PC-3 (cell line): ENCODE results near the gene EXOC1L. TPM values are rescaled to one million over a fixed set of nuclear protein-coding genes. Genes with fewer than 3 reads are reported as not detected.

Experiments
- ATAC-seq: fragments of 200-7000 bp; cut with Tn5 transposase; 2 replicates; pipeline ENCODE4 v1.9.1; 2020; ENCODE audit warnings: mild to moderate bottlenecking, moderate library complexity
- BruUV-seq: library from RNA; stranded (reverse); fragments of 400-500 nt; replicated peaks from 2 replicates; lab custom pipeline; 2021; lab: Mats Ljungman, UMichigan
- CTCF ChIA-PET: fragments of 300-600 bp; sonication (Branson Sonifier 250); formaldehyde crosslinking; loops from one replicate; lab custom pipeline; 2022; ENCODE audit warnings: antibody characterized with exemption; lab: Charles Lee
- POLR2A ChIA-PET: fragments of 300-600 bp; sonication (Branson Sonifier 250); formaldehyde crosslinking; loops from one replicate; lab custom pipeline; 2022; ENCODE audit warnings: antibody characterized with exemption; ENCODE audit not compliant: unreplicated experiment; lab: Charles Lee
- DNase-seq: peaks from one replicate; pipeline ENCODE4 v3.0.0-alpha.2; 2015
- H2AFZ ChIP-seq: fragments of 300-600 bp; sonication (generic); 2 replicates; pipeline ENCODE4 v1.6.0; 2016; ENCODE audit warnings: antibody characterized with exemption, low read length
- H3F3A ChIP-seq: fragments of 300-600 bp; sonication (generic); one replicate; pipeline ENCODE4 v1.6.0; 2017; ENCODE audit warnings: antibody characterized with exemption, low read length, control low read depth, mild to moderate bottlenecking; ENCODE audit not compliant: unreplicated experiment
- H3K27ac ChIP-seq: fragments of 300-600 bp; sonication (generic); 2 replicates; pipeline ENCODE4 v1.5.1; 2016; ENCODE audit warnings: mild to moderate bottlenecking, low read length
- H3K27me3 ChIP-seq: fragments of 300-600 bp; sonication (generic); 2 replicates; pipeline ENCODE4 v1.6.1; 2016; ENCODE audit warnings: low read length, mixed read lengths
- H3K36me3 ChIP-seq: fragments of 300-600 bp; sonication (generic); 2 replicates; pipeline ENCODE4 v1.6.1; 2016; ENCODE audit warnings: low read depth, mixed run types, low read length, mixed read lengths
- H3K4me1 ChIP-seq: fragments of 300-600 bp; sonication (generic); 2 replicates; pipeline ENCODE4 v1.5.1; 2016; ENCODE audit warnings: low read length; ENCODE audit not compliant: insufficient read depth
- H3K4me2 ChIP-seq: fragments of 300-600 bp; sonication (generic); 2 replicates; pipeline ENCODE4 v1.6.0; 2016; ENCODE audit warnings: low read length
- H3K4me3 ChIP-seq: fragments of 300-600 bp; sonication (generic); 2 replicates; pipeline ENCODE4 v1.5.1; 2016; ENCODE audit warnings: mild to moderate bottlenecking, low read length, mixed read lengths
- H3K79me2 ChIP-seq: fragments of 300-600 bp; sonication (generic); 2 replicates; pipeline ENCODE4 v1.6.1; 2017; ENCODE audit warnings: low read length, mixed read lengths
- H3K9ac ChIP-seq: fragments of 300-600 bp; sonication (generic); 2 replicates; pipeline ENCODE4 v1.6.0; 2016; ENCODE audit warnings: mild to moderate bottlenecking, low read length
- H3K9me2 ChIP-seq: fragments of 300-600 bp; sonication (generic); replicated peaks from 2 replicates; pipeline ENCODE4 v1.6.1; 2016; ENCODE audit warnings: mixed run types, low read length, mixed read lengths
- H3K9me3 ChIP-seq: fragments of 300-600 bp; sonication (generic); 2 replicates; pipeline ENCODE4 v1.6.1; 2016; ENCODE audit warnings: low read length, mixed read lengths
- H4K20me1 ChIP-seq: fragments of 300-600 bp; sonication (generic); 2 replicates; pipeline ENCODE4 v1.6.1; 2016; ENCODE audit warnings: low read length, mixed read lengths
- CTCF ChIP-seq: fragments of 300-600 bp; sonication (generic); conservative IDR thresholded peaks from 2 replicates; pipeline ENCODE4 v1.5.1; 2017; ENCODE audit warnings: antibody characterized with exemption, low read depth, mild to moderate bottlenecking, low read length
- EZH2 ChIP-seq: fragments of 300-600 bp; sonication (generic); IDR thresholded peaks from one replicate; pipeline ENCODE4 v1.6.1; 2017; ENCODE audit warnings: antibody characterized with exemption, mild to moderate bottlenecking, low read length; ENCODE audit not compliant: unreplicated experiment
- EZH2phosphoT487 ChIP-seq: fragments of 300-600 bp; sonication (generic); IDR thresholded peaks from 2 replicates; pipeline ENCODE4 v1.6.1; 2018; ENCODE audit warnings: mild to moderate bottlenecking, antibody characterized with exemption, low read length, borderline replicate concordance
- intact Hi-C: fragments of 100-400 bp; cut with micrococcal nuclease; formaldehyde crosslinking; loops from 2 replicates; pipeline ENCODE4 v1.9.0; 2023
- total RNA-seq: library from RNA; depleted of rRNA; stranded (reverse); fragments of >200 nt; gene quantifications from 2 replicates; pipeline ENCODE4 v1.2.3, GENCODE V29; 2014

EXOC1L gene
- total RNA-seq, 1 experiment from 2014 or later, result not detected

DNA sequence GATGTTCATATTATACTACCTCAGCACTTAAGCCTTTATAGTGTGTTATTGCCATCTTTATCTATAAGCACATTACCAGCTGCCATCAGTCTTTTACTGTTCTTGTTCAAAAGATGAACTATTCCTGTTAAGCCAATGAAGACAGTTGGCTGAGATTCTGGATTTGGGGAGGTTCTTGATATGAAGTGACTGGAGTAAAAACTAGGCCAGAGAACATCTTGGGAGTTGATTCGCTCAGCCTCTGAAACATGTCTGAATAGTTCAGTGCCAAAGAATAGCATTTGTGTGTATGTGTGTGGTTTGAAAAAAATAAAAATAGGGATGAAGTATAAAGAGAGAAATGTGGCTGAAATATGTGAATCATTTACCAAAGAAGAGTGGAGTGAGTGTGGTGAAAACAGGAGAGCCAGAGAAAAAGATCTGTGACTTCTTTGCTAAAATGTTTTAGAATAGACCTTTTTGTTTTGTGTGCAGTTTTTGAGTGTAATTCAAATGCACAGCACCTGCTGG lies 49.0 kb downstream of the EXOC1L start:
- Histone ChIP-seq H3K27ac (no peak overlapping the region), H3K27me3 (no peaks in the 10 kb centered on the region), H4K20me1 (0 out of 2 replicates have a peak, but pooled peaks cover 6% of the 10 kb centered on the region), H3K9ac (no peak overlapping the region), H3K4me2 (no peak overlapping the region), H3K9me2 (no peaks in the 10 kb centered on the region), H3K79me2 (no peaks in the 10 kb centered on the region; the same call in 1 of the 2 replicates), H3K4me3 (no peak overlapping the region), H3K36me3 (peaks cover 43% of the 10 kb centered on the region; the same call in 1 of the 2 replicates), H2AFZ (no peak overlapping the region), H3K9me3 (no peaks in the 10 kb centered on the region), H3K4me1 (peaks cover 28% of the 10 kb centered on the region), H3F3A (peaks cover 14% of the 10 kb centered on the region)
- TF ChIP-seq CTCF (no peak), EZH2phosphoT487 (no peak), EZH2 (no peak)
- intact Hi-C loops, result loop anchor here (5.0 kb wide), 2 partner anchors 111 to 521 kb away; partner anchors contain the start of gene SRD5A3
- ATAC-seq, result no peak
- POLR2A ChIA-PET, result no interaction called here
- BruUV-seq, result no TSS peak
- DNase-seq, result no peak
- CTCF ChIA-PET, result no interaction called here

DNA sequence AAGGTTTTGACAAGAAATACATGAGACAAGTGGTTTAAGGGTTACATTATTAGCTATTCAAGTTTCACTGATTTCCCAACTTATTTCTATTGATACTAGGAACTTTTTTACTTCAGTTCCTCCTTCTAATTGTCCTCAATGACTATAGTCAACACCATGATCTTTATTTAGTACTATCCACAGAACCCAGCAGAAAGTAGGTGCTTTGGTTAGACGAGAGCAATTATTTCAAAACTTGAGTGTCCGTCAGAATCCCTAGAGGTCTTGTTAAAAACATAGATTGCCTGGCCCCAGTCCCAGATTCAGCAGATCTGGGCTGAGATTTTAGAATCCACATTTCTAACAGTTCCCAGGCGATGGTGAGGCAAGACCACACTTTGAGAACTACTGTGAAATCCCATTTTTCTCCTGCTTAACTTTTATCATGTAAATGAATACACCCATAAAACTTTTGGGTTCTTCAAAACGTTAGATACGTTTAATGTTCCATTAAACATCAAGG lies 51.8 kb downstream of the EXOC1L start:
- no peaks in the 10 kb centered on the region for H3K9me3 ChIP-seq
- intact Hi-C loops, result no loop called here
- H3K9me2 ChIP-seq, result no peaks in the 10 kb centered on the region
- ATAC-seq (no peak), DNase-seq (no peak)
- no peaks in the 10 kb centered on the region for H4K20me1 ChIP-seq
- peaks cover 44% of the 10 kb centered on the region; the same call in 1 of the 2 replicates for H3K36me3 ChIP-seq
- no peaks in the 10 kb centered on the region for H3K27me3 ChIP-seq
- no TSS peak for BruUV-seq
- peaks cover 11% of the 10 kb centered on the region for H3K4me1 ChIP-seq
- POLR2A ChIA-PET, result no interaction called here
- no peak overlapping the region for H3K4me2 ChIP-seq
- H3K4me3 ChIP-seq, result no peak overlapping the region
- H3K79me2 ChIP-seq, result no peaks in the 10 kb centered on the region; the same call in 1 of the 2 replicates
- peaks cover 5% of the 10 kb centered on the region for H3F3A ChIP-seq
- no peak overlapping the region for H2AFZ ChIP-seq
- no peak overlapping the region for H3K9ac ChIP-seq
- CTCF ChIA-PET, result interaction anchor here (0.6 kb wide), 1 partner anchor 21 kb away, joined by 3 read pairs; no protein-coding TSS in a partner anchor
- TF ChIP-seq EZH2 (no peak), CTCF (no peak), EZH2phosphoT487 (no peak)
- no peak overlapping the region for H3K27ac ChIP-seq

DNA sequence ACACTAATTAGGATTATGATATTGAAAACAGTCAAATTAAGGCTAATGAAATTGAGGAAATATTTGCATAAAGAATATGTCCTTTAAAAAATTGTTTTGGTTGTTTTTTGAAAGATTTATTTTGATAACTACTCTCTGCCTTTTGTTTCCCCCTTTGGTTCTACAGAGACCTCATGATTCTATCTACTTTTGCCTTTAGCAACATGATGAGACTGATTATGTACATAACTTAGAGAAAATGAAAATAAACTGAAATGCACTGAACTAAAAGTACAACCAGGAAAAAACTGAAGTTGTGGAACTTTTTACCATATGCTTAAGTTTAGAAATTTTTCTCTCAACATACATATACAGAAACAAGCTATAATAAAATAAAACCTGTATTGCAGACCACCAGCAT lies 55.2 kb downstream of the EXOC1L start:
- no peaks in the 10 kb centered on the region for H3F3A ChIP-seq
- ChIA-PET POLR2A (no interaction called here), CTCF (no interaction called here)
- no peaks in the 10 kb centered on the region for H3K9me3 ChIP-seq
- no peaks in the 10 kb centered on the region for H4K20me1 ChIP-seq
- H3K36me3 ChIP-seq, result peaks cover 46% of the 10 kb centered on the region
- H3K9me2 ChIP-seq, result no peaks in the 10 kb centered on the region
- no peak overlapping the region for H2AFZ ChIP-seq
- BruUV-seq, result no TSS peak
- TF ChIP-seq CTCF (no peak), EZH2phosphoT487 (no peak), EZH2 (no peak)
- H3K79me2 ChIP-seq, result no peaks in the 10 kb centered on the region
- ATAC-seq, result no peak
- no peak overlapping the region for H3K4me2 ChIP-seq
- H3K27ac ChIP-seq, result no peak overlapping the region
- no peak overlapping the region for H3K4me3 ChIP-seq
- H3K9ac ChIP-seq, result no peak overlapping the region
- no peak for DNase-seq
- intact Hi-C loops, result no loop called here
- no peaks in the 10 kb centered on the region for H3K4me1 ChIP-seq
- no peaks in the 10 kb centered on the region for H3K27me3 ChIP-seq
